Astrocyte of the spinal cord (primary cell): ENCODE results near the gene MARCO.

ENCODE experiments used
- DNase-seq: peaks from one replicate; pipeline ENCODE4 v3.0.0; 2011; ENCODE audit warnings: low read depth, low spot score
- H3K4me3 ChIP-seq: 2 replicates; pipeline ENCODE4 v1.5.1; 2011; ENCODE audit warnings: low read depth, mild to moderate bottlenecking, low read length, moderate library complexity
- in situ Hi-C: cut with HindIII; loops from 2 replicates; pipeline ENCODE4 v1.10.0; 2017; ENCODE audit warnings: low sequenced_read_pairs
- TF ChIP-seq, protein P1 (sequence below): IDR thresholded peaks from 2 replicates; pipeline ENCODE4 v1.5.1; 2012; ENCODE audit warnings: low read depth, mild to moderate bottlenecking, low read length, inconsistent platforms

The MARCO gene

DNA sequence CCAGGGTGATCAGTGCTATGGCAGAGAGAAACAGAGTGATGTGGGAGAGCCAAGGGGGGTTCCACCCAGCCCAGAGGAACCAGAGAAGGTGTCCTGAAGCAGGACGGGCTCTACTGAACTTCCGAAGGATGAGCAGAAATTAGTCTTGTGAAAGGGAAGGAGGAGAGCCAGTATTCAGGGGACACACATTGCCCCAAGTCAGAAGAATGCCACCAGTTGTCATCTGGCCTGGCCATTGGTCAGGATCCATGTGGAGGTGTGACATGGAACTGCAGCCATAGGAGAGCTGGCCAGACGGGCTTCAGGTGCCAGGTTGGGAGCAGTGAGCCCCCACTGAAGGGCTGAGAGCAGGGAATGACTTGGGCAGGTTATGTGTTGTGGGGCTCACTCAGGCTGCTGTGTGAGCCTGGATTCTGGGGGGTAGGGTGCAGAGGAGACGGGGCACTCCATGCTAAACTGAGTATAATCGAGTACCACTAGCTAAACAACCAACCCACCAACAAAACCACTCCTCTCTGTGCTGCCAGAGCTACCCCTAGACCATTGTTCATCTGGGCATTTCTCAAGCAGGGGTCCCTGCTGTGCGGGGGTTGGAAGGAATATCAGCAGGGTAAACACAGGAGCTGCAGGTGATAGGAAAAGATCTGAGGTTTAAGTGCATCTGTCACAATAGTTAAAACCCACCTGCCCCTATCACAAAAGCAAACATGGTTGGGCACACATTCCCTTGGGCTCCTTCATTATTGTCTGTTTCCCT is 25.3 kb downstream of the MARCO start:
- TF ChIP-seq, protein P1, sequence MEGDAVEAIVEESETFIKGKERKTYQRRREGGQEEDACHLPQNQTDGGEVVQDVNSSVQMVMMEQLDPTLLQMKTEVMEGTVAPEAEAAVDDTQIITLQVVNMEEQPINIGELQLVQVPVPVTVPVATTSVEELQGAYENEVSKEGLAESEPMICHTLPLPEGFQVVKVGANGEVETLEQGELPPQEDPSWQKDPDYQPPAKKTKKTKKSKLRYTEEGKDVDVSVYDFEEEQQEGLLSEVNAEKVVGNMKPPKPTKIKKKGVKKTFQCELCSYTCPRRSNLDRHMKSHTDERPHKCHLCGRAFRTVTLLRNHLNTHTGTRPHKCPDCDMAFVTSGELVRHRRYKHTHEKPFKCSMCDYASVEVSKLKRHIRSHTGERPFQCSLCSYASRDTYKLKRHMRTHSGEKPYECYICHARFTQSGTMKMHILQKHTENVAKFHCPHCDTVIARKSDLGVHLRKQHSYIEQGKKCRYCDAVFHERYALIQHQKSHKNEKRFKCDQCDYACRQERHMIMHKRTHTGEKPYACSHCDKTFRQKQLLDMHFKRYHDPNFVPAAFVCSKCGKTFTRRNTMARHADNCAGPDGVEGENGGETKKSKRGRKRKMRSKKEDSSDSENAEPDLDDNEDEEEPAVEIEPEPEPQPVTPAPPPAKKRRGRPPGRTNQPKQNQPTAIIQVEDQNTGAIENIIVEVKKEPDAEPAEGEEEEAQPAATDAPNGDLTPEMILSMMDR = no peak
- DNase-seq = no peak
- in situ Hi-C loops = no loop called here
- H3K4me3 ChIP-seq = no peak overlapping the region

DNA sequence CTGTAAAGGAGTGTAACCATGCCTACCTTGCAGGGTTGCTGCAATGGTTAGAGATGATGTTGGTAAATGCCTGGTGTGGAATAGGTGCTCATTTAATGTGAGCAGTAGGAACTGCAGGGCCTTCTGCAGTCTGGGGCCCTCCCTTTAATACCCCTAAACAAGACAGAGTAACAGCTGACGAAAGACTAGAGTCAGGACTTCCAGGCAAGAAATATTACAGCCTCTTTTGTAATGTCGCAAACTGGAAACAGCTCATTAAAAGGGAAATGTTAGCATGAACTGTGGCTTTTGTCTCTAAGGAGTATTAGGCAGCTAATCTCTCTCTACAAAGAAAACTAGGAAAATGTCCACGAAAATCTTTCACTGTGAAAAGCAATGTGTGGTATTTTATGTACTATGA is 26.0 kb downstream of the MARCO start:
- TF ChIP-seq, protein P1 = no peak
- no peak overlapping the region for H3K4me3 ChIP-seq
- in situ Hi-C loops = no loop called here
- no peak for DNase-seq

DNA sequence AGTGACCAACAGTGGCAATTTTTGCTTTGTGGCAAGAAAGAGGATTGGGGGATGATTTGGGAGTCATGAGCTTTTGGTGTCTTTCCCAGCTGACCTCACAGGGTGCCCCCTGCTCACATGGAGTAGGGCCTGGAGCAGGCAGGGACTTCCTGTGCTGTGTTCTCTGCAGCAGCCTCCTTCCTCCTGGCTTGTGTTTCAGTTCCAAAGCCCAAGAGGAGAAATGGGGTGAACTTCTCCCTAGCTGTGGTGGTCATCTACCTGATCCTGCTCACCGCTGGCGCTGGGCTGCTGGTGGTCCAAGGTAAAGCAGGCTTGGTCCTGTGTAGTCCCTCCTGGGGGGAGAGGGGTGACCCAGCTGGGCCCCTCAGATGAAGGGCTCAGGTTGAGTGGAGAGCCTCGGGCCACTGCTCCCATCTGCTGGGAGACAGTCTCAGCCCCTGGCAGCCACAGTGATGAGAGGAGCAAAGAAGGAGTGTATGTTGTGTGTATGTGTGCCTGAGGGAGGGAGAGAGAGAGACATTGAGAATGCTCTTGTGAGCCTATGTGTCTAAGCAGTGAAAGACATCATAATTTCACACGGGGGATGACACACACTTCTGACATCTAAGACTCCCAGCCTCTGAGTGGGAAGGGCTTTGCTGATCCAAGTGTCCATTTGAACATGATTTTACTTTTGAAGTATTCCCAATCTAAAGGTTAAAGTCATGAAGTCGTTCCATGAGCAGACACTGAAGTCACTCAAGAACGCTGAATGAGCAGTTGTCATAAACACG is 27.2 kb downstream of the MARCO start:
- in situ Hi-C loops = no loop called here
- no peak for DNase-seq
- H3K4me3 ChIP-seq = no peak overlapping the region
- TF ChIP-seq, protein P1 = no peak

DNA sequence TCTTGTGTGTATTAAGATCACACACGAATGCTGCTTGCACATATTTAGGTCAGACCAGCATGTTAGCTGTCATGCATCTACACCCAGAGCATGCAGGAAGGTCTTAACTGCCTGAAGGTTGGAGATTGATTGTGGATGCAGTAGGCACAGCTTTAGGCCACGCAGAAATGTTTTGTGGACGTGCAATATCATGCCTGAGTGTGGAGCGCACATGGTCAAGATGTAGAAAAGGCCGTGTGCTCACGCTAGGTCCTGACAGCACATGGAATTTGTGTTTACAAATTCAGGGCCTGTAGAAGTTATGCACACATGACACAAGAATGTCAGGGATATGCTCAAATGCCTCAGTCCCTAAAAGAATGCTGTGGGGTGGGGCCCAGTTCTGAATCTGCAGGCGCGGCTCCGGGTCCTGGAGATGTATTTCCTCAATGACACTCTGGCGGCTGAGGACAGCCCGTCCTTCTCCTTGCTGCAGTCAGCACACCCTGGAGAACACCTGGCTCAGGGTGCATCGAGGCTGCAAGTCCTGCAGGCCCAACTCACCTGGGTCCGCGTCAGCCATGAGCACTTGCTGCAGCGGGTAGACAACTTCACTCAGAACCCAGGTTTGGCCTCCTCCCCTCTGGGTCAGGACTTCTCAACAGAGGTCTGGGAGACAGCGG is 27.9 kb downstream of the MARCO start:
- TF ChIP-seq, protein P1 = no peak
- no peak for DNase-seq
- H3K4me3 ChIP-seq = no peak overlapping the region
- in situ Hi-C loops = no loop called here

DNA sequence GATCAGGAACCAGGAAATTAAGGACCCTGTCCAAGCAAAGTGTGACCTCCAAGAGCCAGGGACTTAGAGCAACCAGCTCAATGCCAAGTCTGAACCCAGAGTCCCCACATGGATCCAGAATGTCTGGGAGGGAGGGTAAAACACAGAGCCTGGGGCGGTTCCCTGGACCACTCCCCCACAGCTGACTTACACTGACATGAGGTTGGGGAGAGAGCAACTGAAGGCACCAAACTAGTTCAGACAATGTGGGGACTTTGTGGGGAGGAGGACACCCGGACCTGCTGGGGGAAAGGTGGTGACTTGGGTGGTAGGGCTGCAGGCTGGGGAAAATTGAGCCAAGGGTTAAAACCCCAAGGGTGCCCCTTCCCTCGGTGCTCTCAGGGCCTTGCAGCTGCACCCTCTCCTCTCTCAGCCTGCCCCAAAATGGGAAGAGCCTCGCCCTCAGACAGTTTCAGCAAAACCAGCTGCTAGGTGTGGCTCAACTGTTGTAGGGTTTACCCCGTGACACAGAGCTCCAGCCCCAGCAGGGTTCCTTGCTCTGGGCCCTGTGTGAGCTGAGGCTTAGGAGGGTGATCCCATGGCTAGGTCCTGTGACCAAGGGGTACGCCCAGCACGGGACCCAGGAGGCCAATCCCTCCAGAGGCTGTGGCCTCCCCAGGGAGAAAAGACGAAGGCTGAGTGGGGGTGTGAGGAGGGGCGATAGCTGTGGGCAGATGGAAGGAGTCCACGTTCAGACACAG is 28.6 kb downstream of the MARCO start:
- DNase-seq = no peak
- no peak overlapping the region for H3K4me3 ChIP-seq
- in situ Hi-C loops = no loop called here

More for the DNA sequence above, 28.6 kb downstream of the MARCO start:
- TF ChIP-seq, protein P1 = no peak
